Measurements from ENCODE around the gene ANKRD6. TPM values are rescaled to one million over a fixed set of nuclear protein-coding genes. Genes with fewer than 3 reads are reported as not detected.

The ANKRD6 gene
- total and polyA plus RNA-seq, 8 donors = 14.1 to 50.7 (median 37.2) TPM

DNA sequence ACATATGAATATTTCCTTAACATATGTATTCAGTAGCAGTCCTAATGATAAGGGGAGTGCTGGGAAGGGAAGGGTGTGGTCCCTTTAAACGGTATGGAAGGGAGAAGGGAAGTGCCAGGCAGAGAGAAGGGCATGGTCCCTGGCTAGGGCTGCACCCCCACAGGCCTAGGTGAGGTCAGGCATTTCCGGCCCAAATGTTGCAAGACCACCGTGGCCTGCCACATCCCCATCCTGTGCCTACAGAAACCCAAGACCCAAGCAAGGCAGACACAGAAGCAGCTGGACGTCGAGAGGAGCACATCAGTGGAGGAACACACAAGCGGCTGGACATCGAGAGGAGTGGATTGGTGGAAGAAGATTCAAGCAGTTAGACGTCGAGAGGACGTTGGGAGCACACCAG lies 26.8 kb upstream of the ANKRD6 start:
- intact Hi-C loops (cut with DNase I) = no loop called here
- no peak overlapping the region for H3K4me3 ChIP-seq
- ATAC-seq (no peak), DNase-seq (no peak)
- TF ChIP-seq, protein P1, sequence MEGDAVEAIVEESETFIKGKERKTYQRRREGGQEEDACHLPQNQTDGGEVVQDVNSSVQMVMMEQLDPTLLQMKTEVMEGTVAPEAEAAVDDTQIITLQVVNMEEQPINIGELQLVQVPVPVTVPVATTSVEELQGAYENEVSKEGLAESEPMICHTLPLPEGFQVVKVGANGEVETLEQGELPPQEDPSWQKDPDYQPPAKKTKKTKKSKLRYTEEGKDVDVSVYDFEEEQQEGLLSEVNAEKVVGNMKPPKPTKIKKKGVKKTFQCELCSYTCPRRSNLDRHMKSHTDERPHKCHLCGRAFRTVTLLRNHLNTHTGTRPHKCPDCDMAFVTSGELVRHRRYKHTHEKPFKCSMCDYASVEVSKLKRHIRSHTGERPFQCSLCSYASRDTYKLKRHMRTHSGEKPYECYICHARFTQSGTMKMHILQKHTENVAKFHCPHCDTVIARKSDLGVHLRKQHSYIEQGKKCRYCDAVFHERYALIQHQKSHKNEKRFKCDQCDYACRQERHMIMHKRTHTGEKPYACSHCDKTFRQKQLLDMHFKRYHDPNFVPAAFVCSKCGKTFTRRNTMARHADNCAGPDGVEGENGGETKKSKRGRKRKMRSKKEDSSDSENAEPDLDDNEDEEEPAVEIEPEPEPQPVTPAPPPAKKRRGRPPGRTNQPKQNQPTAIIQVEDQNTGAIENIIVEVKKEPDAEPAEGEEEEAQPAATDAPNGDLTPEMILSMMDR (IDR thresholded peaks at IDR 0.05) = no peak
- H3K9me3 ChIP-seq = no peaks in the 10 kb centered on the region
- H3K4me1 ChIP-seq = peaks cover 0 to 47% of the 10 kb centered on the region in 2 donors
- peak overlapping the region in 1 of 2 donors; percentile 55 for H3K27ac ChIP-seq
- H3K27me3 ChIP-seq = no peaks in the 10 kb centered on the region
- H3K36me3 ChIP-seq = no peaks in the 10 kb centered on the region

- no peak overlapping the region for H3K4me3 ChIP-seq
- H3K9me3 ChIP-seq = no peaks in the 10 kb centered on the region
- peaks cover 8 to 52% of the 10 kb centered on the region in 2 donors for H3K4me1 ChIP-seq
- no peaks in the 10 kb centered on the region for H3K36me3 ChIP-seq
- H3K27me3 ChIP-seq = no peaks in the 10 kb centered on the region
- no peak for ATAC-seq
- TF ChIP-seq, protein P1 (IDR thresholded peaks at IDR 0.05) = no peak
- no peak overlapping the region for H3K27ac ChIP-seq
- intact Hi-C loops (cut with DNase I) = no loop called here
- no peak for DNase-seq
Measured at GRCh38 chr6:89409461-89410035, 23.4 kb upstream of the ANKRD6 start.

GRCh38 chr6:89410231-89410761 lies 22.7 kb upstream of the ANKRD6 start:
- H3K4me3 ChIP-seq = peak overlapping the region in 1 of 2 donors; percentile 82
- H3K27ac ChIP-seq = peak overlapping the region in 1 of 2 donors; percentile 86
- intact Hi-C loops (cut with DNase I) = no loop called here
- no peaks in the 10 kb centered on the region for H3K9me3 ChIP-seq
- H3K36me3 ChIP-seq = no peaks in the 10 kb centered on the region
- no peak for ATAC-seq
- no peak for DNase-seq
- peaks cover 8 to 52% of the 10 kb centered on the region in 2 donors for H3K4me1 ChIP-seq
- TF ChIP-seq, protein P1 (IDR thresholded peaks at IDR 0.05) = no peak
- H3K27me3 ChIP-seq = no peaks in the 10 kb centered on the region

- TF ChIP-seq, protein P1 (IDR thresholded peaks at IDR 0.05) = no peak
- Histone ChIP-seq H3K36me3 (no peaks in the 10 kb centered on the region), H3K27me3 (no peaks in the 10 kb centered on the region), H3K4me3 (peak overlapping the region; percentile 72 to 82), H3K4me1 (peaks cover 8 to 52% of the 10 kb centered on the region in 2 donors), H3K9me3 (no peaks in the 10 kb centered on the region), H3K27ac (peak overlapping the region in 1 of 2 donors; percentile 86)
- ATAC-seq = no peak
- intact Hi-C loops (cut with DNase I) = no loop called here
- no peak for DNase-seq
Measured at GRCh38 chr6:89410788-89411144, 22.2 kb upstream of the ANKRD6 start.

DNA sequence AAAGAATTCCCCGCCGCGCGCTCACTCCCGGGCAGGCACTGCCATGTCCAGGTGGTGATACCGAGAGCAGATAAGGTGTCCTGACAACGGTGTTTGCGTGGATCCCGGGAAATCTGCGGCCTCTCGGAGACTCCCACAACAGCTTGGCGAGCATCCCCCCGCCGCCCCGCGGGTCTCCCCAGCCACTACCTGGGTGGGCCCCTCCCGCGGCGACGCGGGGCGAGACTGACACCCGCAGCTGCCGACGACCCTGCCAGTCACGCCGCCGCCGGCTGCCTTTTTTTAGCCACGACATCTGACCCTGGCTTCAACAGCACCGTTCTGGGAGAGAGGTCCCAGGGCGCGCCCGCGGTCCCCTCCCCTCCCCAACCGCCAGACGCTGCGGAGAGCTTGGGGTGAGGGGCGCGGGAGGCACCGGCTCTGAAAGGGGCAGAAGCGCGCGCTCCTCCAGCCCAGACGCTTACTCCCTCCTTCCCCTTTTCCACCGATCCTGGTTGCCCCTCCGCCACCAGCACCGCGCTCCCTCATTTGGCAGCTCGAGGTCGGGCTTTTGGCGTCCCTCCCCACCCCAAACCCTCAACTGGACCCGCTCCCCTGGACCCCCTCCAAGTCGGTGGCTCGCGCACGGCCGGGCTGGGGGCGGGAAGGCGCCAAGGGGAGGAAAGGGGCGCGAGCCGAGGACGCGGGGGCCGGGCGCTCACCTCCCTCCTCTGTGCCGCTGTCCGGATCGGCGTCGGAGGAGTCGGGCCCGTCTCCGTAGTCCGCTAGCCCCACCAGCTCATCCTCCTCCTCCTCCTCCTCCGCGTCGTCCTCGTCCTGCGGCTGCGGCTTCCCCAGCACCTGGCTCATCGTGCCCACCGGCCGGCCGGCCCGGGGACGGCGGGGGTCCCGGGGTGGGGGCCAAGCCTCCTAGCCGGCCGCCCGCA lies 21.5 kb upstream of the ANKRD6 start:
- H3K36me3 ChIP-seq = no peaks in the 10 kb centered on the region
- DNase-seq (peak in 3 of 4 donors; percentile 28 to 90 (median 56)), ATAC-seq (peak; percentile 67)
- TF ChIP-seq, protein P1 (IDR thresholded peaks at IDR 0.05) = no peak
- peaks cover 8 to 46% of the 10 kb centered on the region in 2 donors for H3K4me1 ChIP-seq
- H3K27me3 ChIP-seq = no peaks in the 10 kb centered on the region
- H3K27ac ChIP-seq = peak overlapping the region; percentile 72 to 86
- intact Hi-C loops (cut with DNase I) = no loop called here
- no peaks in the 10 kb centered on the region for H3K9me3 ChIP-seq
- peak overlapping the region; percentile 72 to 82 for H3K4me3 ChIP-seq
